Fibroblast of skin of scalp (primary cell): Measurements from ENCODE around the gene ITGB4.

Experiments
- DNase-seq: peaks from one replicate; pipeline ENCODE4 v3.0.0-alpha.2; 2013

The ITGB4 gene

DNA sequence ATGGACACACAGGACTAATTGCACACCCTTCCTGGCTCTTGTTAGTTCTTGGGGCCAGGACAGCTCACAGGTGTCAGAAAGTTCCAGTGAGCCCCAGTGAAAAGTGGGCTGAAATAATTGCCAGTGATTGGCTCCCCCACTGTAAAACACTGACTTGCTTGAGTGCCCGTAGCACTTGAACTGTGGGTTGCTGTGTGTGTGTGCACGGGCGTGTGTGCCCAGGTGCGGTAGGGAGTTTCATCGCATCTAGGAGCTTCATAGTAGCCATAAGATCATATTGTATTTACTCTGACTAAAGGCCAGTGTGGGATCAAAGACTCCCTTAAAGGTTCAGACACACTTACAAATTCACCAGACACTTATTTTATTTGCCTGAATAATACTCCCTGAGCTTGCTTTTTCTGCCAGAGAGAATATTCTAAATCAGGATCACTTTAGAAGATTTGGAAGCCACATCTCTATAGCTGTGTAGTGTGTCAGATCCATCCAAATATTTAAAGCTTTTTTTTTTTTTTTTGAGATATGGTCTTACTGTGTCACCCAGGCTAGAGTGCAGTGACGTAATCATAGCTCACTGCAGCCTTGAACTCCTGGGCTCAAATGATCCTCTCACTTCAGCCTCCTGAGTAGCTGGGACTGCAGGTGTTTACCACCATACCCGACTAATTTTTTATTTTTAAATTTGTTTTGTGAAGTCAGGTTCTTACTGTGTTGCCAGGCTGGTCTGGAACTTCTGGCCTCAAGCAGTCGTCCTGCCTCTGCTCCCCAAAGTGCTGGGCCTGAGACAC is 74.8 kb downstream of the ITGB4 start:
- no peak for DNase-seq

DNA sequence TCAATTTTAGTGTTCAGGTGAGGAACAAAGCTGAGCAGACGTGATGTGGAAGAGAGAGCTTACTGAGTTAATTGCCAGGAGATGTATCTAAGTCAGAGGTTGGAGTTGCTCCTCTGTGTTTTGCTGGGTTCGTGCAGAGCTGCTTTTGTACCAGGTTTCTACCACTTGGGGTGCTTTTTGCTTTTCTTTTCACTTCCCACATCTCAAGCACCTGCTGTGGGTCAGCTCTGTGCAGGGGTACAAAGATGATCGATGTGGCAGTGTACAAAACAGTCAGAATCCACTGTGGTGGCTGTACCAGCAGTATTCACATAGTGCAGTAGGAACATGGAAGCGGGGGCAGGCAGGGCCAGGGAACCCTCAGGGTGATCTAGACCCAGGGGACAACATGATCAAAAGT is 78.1 kb downstream of the ITGB4 start:
- DNase-seq = no peak

DNA sequence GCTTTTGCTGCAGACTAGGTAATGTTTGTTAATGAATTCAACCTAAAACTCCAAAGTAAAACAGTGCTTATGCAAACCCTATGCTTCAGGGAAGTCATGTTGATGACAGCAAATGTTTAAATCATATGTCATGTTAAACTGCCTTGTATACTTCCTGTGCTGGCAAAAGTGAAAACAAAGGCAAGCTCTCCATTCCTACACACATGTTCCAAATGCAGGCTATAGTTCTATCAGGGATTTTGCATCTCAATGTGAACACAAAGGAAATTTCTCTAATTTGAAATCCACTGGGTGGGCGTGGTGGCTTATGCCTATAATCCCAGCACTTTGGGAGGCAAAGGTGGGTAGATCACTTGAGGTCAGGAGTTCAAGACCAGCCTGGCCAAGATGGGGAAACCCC is 82.6 kb downstream of the ITGB4 start:
- DNase-seq = no peak

DNA sequence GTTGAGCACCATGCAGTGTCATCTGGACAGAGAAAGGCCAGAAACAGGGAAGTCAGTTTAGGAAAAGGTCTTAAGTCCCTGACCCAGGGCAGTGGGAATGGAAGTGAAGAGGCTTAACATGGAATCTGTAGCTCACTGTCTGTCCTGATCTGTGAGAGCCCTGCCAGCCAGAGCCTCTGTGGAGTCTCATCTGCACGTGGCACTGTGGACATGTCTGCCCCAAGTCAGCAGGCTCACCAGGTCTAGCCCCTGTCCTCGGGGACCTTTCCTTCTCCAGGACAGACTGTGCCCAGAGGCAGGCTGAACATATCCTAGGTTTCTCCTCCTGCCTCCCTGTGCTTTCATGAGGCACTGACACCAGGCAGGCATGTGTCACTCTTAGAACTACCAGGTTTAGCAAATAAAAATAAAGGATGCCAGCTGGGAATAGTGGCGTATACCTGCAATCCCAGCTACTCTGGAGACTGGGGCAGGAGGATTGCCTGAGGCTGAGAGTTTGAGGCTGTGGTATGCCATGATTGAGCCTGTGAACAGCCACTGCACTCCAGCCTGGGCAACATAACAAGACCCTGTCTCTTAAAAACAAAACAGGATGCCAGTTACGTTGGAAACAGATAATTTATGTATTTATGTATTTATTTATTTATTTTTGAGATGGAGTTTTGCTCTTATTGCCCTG is 85.7 kb downstream of the ITGB4 start:
- no peak for DNase-seq
